ENCODE data around the gene P2RX5.

Gene P2RX5

DNA sequence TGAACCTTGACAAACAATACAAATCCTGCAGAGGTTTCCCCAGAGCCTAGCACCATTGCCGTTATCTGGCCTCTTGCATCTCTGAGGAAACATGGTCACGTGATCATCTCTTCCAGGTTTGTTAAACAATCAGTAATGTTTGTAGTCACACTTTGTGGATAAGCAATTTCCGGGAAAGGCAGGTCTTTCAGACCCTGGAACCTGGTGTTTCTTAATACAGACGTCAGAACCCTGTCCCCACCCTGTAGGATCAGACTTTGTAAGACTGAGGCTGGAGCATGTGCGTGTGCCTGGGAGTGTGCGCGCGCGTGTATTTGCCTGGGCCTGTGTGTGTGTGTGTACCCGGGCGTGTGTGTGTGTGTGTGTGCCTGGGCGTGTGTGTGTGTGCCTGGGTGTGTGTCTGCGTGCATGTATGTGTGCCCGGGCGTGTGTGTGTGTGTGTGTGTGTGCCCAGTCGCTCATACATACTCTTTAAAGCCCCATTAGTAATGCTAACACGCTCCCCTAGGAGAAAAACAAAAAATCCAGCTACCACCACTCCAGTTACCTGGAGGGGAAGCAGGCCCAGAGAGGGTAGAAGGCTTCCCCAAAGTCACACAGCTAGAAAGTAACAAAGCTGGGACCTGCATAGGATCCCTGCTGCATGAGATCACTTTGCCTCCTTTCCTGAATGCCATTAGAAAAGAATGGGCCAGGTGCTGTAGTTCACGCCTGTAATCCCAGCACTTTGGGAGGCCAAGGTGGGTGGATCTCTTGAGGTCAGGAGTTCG is 54.1 kb downstream of the P2RX5 start:
- Histone ChIP-seq H3K27me3 (no peaks in the 10 kb centered on the region), H3K36me3 (no peaks in the 10 kb centered on the region), H3K4me3 (ENCODE audit: low read depth in 1 of 2, low read length in 1 of 2) (no peak overlapping the region), H3K27ac (no peak overlapping the region), H3K4me1 (ENCODE audit: control insufficient read depth in 1 of 2, insufficient read depth in 1 of 2, low read depth in 1 of 2, low read length in 1 of 2) (peaks cover 17 to 30% of the 10 kb centered on the region in 2 experiments), H3K9me3 (no peaks in the 10 kb centered on the region)
- TF ChIP-seq, protein P1, sequence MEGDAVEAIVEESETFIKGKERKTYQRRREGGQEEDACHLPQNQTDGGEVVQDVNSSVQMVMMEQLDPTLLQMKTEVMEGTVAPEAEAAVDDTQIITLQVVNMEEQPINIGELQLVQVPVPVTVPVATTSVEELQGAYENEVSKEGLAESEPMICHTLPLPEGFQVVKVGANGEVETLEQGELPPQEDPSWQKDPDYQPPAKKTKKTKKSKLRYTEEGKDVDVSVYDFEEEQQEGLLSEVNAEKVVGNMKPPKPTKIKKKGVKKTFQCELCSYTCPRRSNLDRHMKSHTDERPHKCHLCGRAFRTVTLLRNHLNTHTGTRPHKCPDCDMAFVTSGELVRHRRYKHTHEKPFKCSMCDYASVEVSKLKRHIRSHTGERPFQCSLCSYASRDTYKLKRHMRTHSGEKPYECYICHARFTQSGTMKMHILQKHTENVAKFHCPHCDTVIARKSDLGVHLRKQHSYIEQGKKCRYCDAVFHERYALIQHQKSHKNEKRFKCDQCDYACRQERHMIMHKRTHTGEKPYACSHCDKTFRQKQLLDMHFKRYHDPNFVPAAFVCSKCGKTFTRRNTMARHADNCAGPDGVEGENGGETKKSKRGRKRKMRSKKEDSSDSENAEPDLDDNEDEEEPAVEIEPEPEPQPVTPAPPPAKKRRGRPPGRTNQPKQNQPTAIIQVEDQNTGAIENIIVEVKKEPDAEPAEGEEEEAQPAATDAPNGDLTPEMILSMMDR (IDR thresholded peaks at IDR 0.05) = no peak

DNA sequence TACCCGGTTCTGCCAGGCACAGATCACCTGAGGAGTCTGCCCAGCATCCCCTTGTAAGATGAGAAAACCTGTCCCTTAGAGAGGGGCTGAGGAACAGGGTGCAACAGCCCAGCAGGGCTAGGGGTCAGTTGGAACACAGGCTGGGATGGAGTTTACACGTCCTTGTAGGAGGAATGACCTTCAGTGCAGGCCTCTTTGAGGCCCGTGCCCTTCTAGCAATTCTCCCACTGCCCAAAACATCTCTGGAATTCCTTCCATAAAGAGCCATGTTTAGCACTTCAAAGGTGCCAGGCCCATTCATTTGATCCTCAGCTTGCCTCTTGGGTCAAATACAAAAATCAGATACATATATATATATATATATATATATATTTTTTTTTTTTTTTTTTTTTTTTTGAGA is 54.9 kb downstream of the P2RX5 start:
- Histone ChIP-seq H3K27ac (no peak overlapping the region), H3K36me3 (no peaks in the 10 kb centered on the region), H3K4me1 (ENCODE audit: control insufficient read depth in 1 of 2, insufficient read depth in 1 of 2, low read depth in 1 of 2, low read length in 1 of 2) (peaks cover 21 to 32% of the 10 kb centered on the region in 2 experiments), H3K4me3 (ENCODE audit: low read depth in 1 of 2, low read length in 1 of 2) (no peak overlapping the region), H3K9me3 (no peaks in the 10 kb centered on the region), H3K27me3 (no peaks in the 10 kb centered on the region)
- TF ChIP-seq, protein P1 (IDR thresholded peaks at IDR 0.05) = no peak

DNA sequence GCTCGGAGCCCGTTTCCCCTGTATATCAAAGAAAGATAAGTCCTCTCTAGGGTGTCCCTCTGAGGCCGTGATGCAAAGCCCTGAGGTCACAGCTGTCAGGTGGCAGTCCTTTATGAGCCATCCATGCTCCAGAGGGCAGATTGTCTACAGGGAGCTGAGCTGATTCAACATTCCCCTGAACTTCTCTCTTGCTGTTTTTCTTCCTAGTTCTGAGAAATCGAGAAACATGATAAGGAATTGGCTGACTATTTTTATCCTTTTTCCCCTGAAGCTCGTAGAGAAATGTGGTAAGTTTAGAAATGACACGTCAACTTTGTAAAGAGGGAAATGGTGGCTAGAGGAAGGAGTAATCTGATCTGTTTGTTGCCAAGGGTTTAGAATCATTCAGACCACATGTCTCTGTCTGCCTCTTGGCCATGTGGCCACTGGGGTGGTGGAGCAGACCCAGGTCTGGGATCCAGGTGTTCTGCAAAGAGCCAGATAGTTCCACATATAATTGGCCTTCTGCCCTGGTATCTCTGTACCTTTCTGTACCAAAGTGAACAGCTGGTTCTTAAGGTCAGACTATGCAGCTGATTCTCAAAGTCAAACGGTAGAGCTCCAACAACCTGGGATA is 55.9 kb downstream of the P2RX5 start:
- H3K27ac ChIP-seq = peak overlapping the region; percentile 33
- no peaks in the 10 kb centered on the region for H3K36me3 ChIP-seq
- H3K27me3 ChIP-seq = no peaks in the 10 kb centered on the region
- peaks cover 30 to 38% of the 10 kb centered on the region in 2 experiments for H3K4me1 ChIP-seq (ENCODE audit: control insufficient read depth in 1 of 2, insufficient read depth in 1 of 2, low read depth in 1 of 2, low read length in 1 of 2)
- H3K9me3 ChIP-seq = no peaks in the 10 kb centered on the region
- H3K4me3 ChIP-seq (ENCODE audit: low read depth in 1 of 2, low read length in 1 of 2) = no peak overlapping the region
- TF ChIP-seq, protein P1 (IDR thresholded peaks at IDR 0.05) = no peak

DNA sequence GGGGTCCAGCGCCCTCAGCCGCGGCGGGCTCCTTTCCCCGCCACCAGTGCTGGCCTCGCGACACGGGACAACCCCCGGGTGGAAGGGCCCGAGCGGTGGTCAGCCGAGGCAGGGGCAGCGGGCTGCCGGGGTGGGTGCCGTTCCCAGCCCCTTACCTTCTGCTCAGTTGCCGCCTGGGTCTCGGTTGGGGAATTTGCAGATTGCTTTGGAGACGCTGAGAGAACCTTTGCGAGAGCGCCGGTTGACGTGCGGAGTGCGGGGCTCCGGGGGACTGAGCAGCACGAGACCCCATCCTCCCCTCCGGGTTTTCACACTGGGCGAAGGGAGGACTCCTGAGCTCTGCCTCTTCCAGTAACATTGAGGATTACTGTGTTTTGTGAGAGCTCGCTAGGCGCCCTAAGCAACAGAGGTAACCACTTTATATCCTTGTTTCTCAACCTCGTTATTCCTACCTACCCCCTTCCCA is 59.0 kb downstream of the P2RX5 start:
- H3K9me3 ChIP-seq = no peaks in the 10 kb centered on the region
- peaks cover 3% of the 10 kb centered on the region for H3K36me3 ChIP-seq
- TF ChIP-seq, protein P1 (IDR thresholded peaks at IDR 0.05) = no peak
- no peaks in the 10 kb centered on the region for H3K27me3 ChIP-seq
- H3K4me3 ChIP-seq (ENCODE audit: low read depth in 1 of 2, low read length in 1 of 2) = peak overlapping the region; percentile 89 to 94
- peaks cover 35 to 41% of the 10 kb centered on the region in 2 experiments for H3K4me1 ChIP-seq (ENCODE audit: control insufficient read depth in 1 of 2, insufficient read depth in 1 of 2, low read depth in 1 of 2, low read length in 1 of 2)
- peak overlapping the region; percentile 90 for H3K27ac ChIP-seq

DNA sequence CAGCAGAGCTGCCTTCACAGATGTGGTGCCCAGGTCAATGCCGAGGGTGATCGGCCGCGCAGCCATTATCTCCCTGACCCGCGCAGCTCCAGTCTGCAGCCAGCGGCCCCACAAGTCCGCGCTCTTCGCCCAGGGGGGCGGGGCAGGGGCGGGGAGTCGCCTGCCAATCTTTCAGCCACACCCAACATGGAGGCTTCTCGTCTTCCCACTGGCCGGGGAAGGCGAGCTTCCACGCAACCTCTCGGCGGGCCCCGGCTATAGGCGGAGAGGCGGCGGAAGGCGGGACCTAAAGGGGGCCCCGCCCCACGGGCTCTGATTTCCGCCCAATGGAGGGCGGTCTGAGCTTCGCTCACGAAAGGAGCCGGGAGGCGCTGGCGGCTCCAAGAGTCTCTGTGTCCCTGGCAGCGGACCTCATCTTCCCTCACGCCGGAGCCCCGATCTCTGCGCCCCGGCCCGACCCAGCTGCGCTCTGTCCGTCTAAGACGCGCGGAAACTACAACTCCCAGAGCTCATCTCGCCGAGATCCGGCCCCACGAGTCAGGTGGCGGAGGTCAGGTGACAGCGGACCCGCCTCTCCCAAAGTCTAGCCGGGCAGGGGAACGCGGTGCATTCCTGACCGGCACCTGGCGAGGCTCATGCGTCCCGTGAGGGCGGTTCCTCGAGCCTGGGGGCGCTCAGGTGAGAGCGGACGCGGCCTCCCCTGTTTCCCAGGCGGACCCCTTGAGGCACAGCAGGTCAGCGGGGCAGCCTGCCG is 59.6 kb downstream of the P2RX5 start, which contains the start of the genes CTNS and SHPK:
TSS of gene CTNS (plus strand) at position 607 of the 754 bp plus-strand sequence. CDS start 3,447 bp downstream, outside the sequence.
TSS of gene SHPK (minus strand) at position 97 of the 754 bp plus-strand sequence. CDS start at position 66, 31 bp downstream.
- H3K27me3 ChIP-seq = no peaks in the 10 kb centered on the region
- peaks cover 31 to 35% of the 10 kb centered on the region in 2 experiments for H3K4me1 ChIP-seq (ENCODE audit: control insufficient read depth in 1 of 2, insufficient read depth in 1 of 2, low read depth in 1 of 2, low read length in 1 of 2)
- H3K9me3 ChIP-seq = no peaks in the 10 kb centered on the region
- peak within 1 kb of the TSS; percentile 90 for H3K27ac ChIP-seq
- TF ChIP-seq, protein P1 (IDR thresholded peaks at IDR 0.05) = no peak
- H3K36me3 ChIP-seq = peaks cover 5% of the 10 kb centered on the region
- peak within 1 kb of the TSS; percentile 89 to 94 for H3K4me3 ChIP-seq (ENCODE audit: low read depth in 1 of 2, low read length in 1 of 2)

Data from neutrophil (primary cell).